Suprapubic skin (tissue), 4 donors: ENCODE measurements around the gene TOR4A. TPM values are rescaled to one million over a fixed set of nuclear protein-coding genes. Genes with fewer than 3 reads are reported as not detected.

Experiments used
- DNase-seq, 2 donors: peaks; one replicate each; pipeline ENCODE4 v3.0.0-alpha.2; 2019; ENCODE audit warnings: low spot score in 2 of 2
- H3K27ac ChIP-seq: fragments of 200-600 bp; sonication (generic); one replicate; pipeline ENCODE4 v1.5.1; 2019
- H3K27me3 ChIP-seq: fragments of 200-600 bp; sonication (generic); one replicate; pipeline ENCODE4 v1.5.1; 2019
- H3K36me3 ChIP-seq: fragments of 200-600 bp; sonication (generic); one replicate; pipeline ENCODE4 v1.5.1; 2019
- H3K4me1 ChIP-seq: fragments of 200-600 bp; sonication (generic); one replicate; pipeline ENCODE4 v1.5.1; 2019
- H3K4me3 ChIP-seq: fragments of 200-600 bp; sonication (generic); one replicate; pipeline ENCODE4 v1.5.1; 2019; ENCODE audit warnings: mild to moderate bottlenecking
- H3K9me3 ChIP-seq: fragments of 200-600 bp; sonication (generic); one replicate; pipeline ENCODE4 v1.5.1; 2019
- EP300 ChIP-seq: sonication (generic); formaldehyde crosslinking; IDR thresholded peaks from one replicate; pipeline ENCODE4 v1.6.1; 2017; ENCODE audit warnings: antibody characterized with exemption
- POLR2A ChIP-seq, 2 donors: fragments of 450-650 bp; IDR thresholded peaks; one replicate each; pipeline ENCODE4 v1.6.1; 2017; ENCODE audit warnings: antibody characterized with exemption in 2 of 2, mild to moderate bottlenecking in 2 of 2, moderate library complexity in 2 of 2
- POLR2AphosphoS5 ChIP-seq, 3 donors: sonication (generic); formaldehyde crosslinking; IDR thresholded peaks; one replicate each; pipeline ENCODE4 v1.6.1; 2017; ENCODE audit warnings: antibody characterized with exemption in 3 of 3
- WGBS: methylation state at CpG from one replicate; pipeline ENCODE4 v1.1.5; 2018; 5-methylcytosine and 5-hydroxymethylcytosine counted together
- total RNA-seq, 4 donors: library from RNA; depleted of rRNA; stranded (reverse); fragments of >200 nt; gene quantifications; one replicate each; pipeline ENCODE4 v1.1.0, GENCODE V29; 2016
- TF ChIP-seq, protein P1 (sequence below), 2 donors: fragments of 200-600 bp in 1 of 2; fragments of 450-650 bp in 1 of 2; sonication (generic) in 1 of 2; IDR thresholded peaks; one replicate each; pipeline ENCODE4 v1.5.1; 2016 to 2019; ENCODE audit warnings: antibody characterized with exemption in 2 of 2, mild to moderate bottlenecking in 1 of 2, moderate library complexity in 1 of 2

TOR4A gene
- total RNA-seq, 4 donors from 2014 or later: 3.5 to 9.2 (median 4.4) TPM

DNA sequence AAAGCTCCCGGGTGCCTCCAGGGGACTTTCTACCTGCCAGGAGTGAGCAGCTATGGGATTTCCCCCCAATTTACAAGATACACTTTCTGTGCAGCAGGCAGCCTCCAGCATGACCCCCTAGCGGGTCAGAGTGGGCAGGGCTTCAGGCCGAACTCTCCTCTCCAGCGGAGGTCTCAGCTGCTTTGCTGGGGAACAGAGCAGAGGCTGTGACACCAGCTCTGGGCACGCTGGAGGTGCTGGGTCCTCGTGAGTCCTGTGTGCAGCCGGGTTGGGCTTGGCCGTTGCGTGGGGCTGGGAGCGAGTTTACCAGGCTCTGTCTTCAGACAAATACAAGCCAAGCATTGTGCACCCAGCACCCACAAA, 21.7 kb downstream of the TOR4A start:
- Histone ChIP-seq H3K36me3 (no peaks in the 10 kb centered on the region), H3K4me1 (peaks cover 77% of the 10 kb centered on the region), H3K27ac (no peak overlapping the region), H3K9me3 (no peaks in the 10 kb centered on the region), H3K27me3 (peaks cover 58% of the 10 kb centered on the region), H3K4me3 (peak overlapping the region; percentile 62)
- no peak for DNase-seq
- WGBS: 50% methylated on average over 1 of the region's 10 CpGs
- no peak for TF ChIP-seq EP300

DNA sequence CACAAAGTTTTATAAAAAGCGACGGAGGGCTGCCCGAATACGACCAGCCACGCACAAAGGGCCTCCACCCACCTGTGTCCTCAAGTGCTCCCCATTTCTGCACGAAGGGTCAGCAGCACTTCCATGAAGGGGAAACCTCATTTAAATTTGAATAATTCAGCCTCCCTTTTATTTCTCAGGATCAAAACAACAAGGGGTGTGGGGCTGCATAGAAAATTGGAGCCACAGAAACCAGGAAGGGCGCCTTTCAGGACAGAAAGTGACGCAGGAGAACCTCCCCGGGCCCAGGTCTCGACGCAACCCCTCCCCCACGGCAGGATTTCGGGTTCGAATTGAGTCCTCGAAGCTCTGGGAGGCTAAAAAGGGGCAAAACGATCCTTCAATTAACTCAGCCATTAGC, 22.4 kb downstream of the TOR4A start:
- no peaks in the 10 kb centered on the region for H3K36me3 ChIP-seq
- no peak for DNase-seq
- peaks cover 80% of the 10 kb centered on the region for H3K4me1 ChIP-seq
- peak overlapping the region; percentile 69 for H3K27ac ChIP-seq
- no peaks in the 10 kb centered on the region for H3K9me3 ChIP-seq
- H3K27me3 ChIP-seq: peaks cover 51% of the 10 kb centered on the region
- H3K4me3 ChIP-seq: peak overlapping the region; percentile 62
- 39% methylated on average over 16 of the region's 16 CpGs for WGBS
- TF ChIP-seq POLR2AphosphoS5 (IDR thresholded peaks at IDR 0.05) (no peak), EP300 (no peak), POLR2A (IDR thresholded peaks at IDR 0.05) (no peak)
- TF ChIP-seq, protein P1, sequence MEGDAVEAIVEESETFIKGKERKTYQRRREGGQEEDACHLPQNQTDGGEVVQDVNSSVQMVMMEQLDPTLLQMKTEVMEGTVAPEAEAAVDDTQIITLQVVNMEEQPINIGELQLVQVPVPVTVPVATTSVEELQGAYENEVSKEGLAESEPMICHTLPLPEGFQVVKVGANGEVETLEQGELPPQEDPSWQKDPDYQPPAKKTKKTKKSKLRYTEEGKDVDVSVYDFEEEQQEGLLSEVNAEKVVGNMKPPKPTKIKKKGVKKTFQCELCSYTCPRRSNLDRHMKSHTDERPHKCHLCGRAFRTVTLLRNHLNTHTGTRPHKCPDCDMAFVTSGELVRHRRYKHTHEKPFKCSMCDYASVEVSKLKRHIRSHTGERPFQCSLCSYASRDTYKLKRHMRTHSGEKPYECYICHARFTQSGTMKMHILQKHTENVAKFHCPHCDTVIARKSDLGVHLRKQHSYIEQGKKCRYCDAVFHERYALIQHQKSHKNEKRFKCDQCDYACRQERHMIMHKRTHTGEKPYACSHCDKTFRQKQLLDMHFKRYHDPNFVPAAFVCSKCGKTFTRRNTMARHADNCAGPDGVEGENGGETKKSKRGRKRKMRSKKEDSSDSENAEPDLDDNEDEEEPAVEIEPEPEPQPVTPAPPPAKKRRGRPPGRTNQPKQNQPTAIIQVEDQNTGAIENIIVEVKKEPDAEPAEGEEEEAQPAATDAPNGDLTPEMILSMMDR (IDR thresholded peaks at IDR 0.05): no peak

DNA sequence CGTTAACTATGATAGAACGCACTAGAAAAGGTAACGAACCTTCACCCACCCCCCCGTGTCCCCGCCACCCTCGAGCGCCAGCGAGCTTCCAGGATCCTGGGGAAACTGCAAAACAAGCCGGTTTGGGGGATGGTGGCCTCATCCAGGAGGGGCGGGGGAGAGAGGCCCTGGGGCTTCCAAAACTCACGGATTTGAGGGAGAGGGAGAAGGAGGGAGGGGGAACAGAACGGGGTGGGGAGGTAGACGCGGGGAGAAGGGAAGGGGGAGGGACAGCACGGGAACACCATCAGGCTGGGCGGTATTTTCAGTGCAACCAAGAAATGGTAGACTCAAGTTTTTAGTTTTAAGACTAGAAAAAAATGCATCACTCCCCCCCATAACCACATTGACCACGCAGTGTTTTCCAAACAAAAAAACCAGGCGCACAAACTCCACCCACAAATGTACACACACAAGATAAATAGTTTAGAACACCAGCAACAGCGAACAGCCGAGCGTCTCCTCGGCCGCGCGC, 23.1 kb downstream of the TOR4A start:
- H3K27ac ChIP-seq: peak overlapping the region; percentile 69
- peaks cover 80% of the 10 kb centered on the region for H3K4me1 ChIP-seq
- H3K9me3 ChIP-seq: no peaks in the 10 kb centered on the region
- 7% methylated on average over 18 of the region's 25 CpGs for WGBS
- no peak for DNase-seq
- TF ChIP-seq POLR2AphosphoS5 (IDR thresholded peaks at IDR 0.05) (no peak), EP300 (no peak), POLR2A (IDR thresholded peaks at IDR 0.05) (no peak)
- TF ChIP-seq, protein P1 (IDR thresholded peaks at IDR 0.05): no peak
- H3K36me3 ChIP-seq: no peaks in the 10 kb centered on the region
- peaks cover 44% of the 10 kb centered on the region for H3K27me3 ChIP-seq
- peak overlapping the region; percentile 62 for H3K4me3 ChIP-seq

DNA sequence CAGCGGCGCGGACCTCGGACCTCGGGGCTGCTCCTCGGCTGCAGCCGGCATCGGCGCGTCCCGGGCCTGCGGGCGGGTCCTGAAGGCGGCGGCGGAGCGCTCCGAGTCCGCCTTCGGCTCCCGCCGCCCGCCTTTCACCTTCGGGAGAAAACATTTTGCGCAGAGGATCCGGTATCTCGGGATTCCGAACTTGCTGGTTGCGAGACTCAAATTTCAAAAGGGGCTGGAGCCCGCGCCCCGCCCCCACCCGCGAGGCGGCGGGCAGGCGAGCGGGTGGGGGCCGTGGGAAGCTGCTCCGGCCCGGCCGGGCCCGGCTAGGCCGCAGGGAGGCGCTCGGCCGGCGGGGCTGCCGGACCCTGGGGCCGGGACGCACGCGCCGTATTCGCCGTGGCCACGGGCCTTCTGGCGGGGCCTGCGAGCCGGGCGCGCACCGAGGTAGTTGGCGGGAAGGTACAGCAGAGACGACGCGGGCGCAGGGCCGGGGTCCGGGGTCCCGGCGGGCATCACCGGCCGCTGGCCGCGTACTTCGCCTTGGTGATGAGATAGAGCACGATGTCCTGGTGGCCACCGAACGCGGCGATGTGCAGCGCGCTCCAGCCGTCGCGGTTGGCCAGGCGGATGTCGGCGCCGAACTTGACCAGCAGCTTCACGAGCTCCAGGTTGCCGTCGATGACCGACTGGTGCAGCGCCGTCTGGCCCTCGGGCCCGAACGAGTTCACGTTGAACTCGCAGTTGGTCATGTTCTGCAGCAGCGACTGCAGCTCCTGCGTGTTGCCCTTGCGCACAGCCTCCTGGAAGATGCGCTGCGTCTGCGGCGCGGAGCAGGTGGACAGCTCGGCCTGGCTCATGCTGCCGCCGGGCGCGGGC, 23.8 kb downstream of the TOR4A start:
- Histone ChIP-seq H3K27ac (peak overlapping the region; percentile 69), H3K36me3 (no peaks in the 10 kb centered on the region), H3K4me3 (peak overlapping the region; percentile 62), H3K4me1 (peaks cover 80% of the 10 kb centered on the region), H3K27me3 (peaks cover 44% of the 10 kb centered on the region), H3K9me3 (no peaks in the 10 kb centered on the region)
- whole genome bisulfite sequencing: 0% methylated on average over 1 of the region's 115 CpGs
- DNase-seq: peak in 1 of 2 donors; percentile 62
- TF ChIP-seq POLR2A (IDR thresholded peaks at IDR 0.05) (no peak), POLR2AphosphoS5 (IDR thresholded peaks at IDR 0.05) (no peak), EP300 (no peak)
- TF ChIP-seq, protein P1 (IDR thresholded peaks at IDR 0.05): no peak

DNA sequence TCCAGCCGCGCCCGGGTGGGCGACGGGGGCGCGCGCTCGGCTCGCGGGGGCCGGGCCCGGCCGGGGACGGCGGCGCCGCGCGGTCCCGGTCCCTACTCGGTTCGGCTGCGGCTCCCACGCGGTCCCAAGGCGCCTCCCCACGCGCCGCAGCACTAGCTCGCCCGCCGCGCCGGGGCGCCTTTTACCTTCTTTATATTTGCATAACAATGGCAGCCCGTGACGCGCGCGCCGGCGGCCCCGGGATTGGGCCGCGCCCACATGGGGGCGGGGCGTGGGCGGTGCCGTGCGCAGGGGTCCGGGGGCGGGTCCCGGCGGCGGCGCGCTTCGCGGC, 24.6 kb downstream of the TOR4A start, which contains the start of gene NRARP:
Gene NRARP, minus strand, starts transcription at position 154 of the 331 bp plus-strand sequence. CDS start 343 bp downstream, outside the sequence.
- no CpG with 5 or more reads among the region's 60 CpGs for WGBS
- Histone ChIP-seq H3K4me1 (peaks cover 80% of the 10 kb centered on the region), H3K27me3 (peaks cover 39% of the 10 kb centered on the region), H3K4me3 (peak within 1 kb of the TSS; percentile 62), H3K9me3 (no peaks in the 10 kb centered on the region), H3K27ac (peak within 1 kb of the TSS; percentile 86), H3K36me3 (no peaks in the 10 kb centered on the region)
- TF ChIP-seq, protein P1 (IDR thresholded peaks at IDR 0.05): no peak
- TF ChIP-seq POLR2AphosphoS5 (IDR thresholded peaks at IDR 0.05) (no peak), POLR2A (IDR thresholded peaks at IDR 0.05) (peak in 1 of 2 donors; percentile 53), EP300 (no peak)
- DNase-seq: peak; percentile 88 to 94
